ENCODE measurements around the gene CARS2.

CARS2 gene

DNA sequence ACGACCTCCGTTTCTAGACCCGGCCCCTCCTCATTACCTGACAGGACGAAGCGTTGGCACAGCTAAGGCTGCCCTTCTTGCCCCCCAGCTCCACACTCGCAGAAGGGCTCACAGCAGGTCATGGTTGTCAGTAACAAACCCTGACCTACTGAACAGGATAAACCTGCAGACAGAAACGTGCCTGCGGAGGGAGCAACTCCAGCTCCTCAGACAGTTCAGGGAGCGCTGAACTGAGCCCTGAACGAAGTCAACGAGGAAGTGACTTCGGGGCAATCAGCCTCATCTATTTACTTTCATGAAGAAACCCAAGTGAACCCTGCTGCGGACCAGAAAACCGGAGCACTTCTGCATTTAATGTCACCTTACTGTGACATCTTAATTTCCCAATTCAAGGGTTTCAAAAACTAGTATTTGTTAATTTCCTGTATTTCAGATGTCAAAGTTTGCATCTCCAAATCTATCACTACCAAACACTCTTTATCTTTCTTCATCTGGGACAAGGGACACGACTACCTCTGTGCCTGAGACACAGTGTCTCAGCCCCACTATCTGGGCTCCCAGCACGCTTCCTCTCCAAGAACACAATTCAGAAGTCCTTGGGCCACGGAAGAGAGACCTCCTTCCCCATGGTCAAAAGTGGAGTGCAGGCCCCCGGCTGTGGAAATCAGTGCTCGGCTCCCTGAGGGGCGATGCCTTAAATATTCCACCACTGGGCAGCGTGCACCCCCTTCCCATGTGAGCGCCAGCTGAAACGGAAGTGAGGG lies 40.2 kb downstream of the CARS2 start:
- Histone ChIP-seq H3K9me3 (ENCODE audit: control insufficient read depth, insufficient read depth, low read depth, low read length) (no peaks in the 10 kb centered on the region), H3K36me3 (ENCODE audit: control insufficient read depth in 2 of 2, insufficient read depth in 1 of 2, low read length in 2 of 2) (peaks cover 0 to 91% of the 10 kb centered on the region in 2 experiments; a peak in 2 of 3 replicates), H3K4me3 (ENCODE audit: low read depth, low read length) (no peak overlapping the region), H3K4me1 (ENCODE audit: control insufficient read depth, insufficient read depth, low read length) (no peaks in the 10 kb centered on the region), H3K27ac (ENCODE audit: extremely low read depth, low read depth, low read length) (no peak overlapping the region)
- TF ChIP-seq, protein P1, sequence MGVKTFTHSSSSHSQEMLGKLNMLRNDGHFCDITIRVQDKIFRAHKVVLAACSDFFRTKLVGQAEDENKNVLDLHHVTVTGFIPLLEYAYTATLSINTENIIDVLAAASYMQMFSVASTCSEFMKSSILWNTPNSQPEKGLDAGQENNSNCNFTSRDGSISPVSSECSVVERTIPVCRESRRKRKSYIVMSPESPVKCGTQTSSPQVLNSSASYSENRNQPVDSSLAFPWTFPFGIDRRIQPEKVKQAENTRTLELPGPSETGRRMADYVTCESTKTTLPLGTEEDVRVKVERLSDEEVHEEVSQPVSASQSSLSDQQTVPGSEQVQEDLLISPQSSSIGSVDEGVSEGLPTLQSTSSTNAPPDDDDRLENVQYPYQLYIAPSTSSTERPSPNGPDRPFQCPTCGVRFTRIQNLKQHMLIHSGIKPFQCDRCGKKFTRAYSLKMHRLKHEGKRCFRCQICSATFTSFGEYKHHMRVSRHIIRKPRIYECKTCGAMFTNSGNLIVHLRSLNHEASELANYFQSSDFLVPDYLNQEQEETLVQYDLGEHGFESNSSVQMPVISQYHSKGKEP (tag by site-specific recombination; IDR thresholded peaks at IDR 0.05): no peak
- TF ChIP-seq KLF9 (tag by site-specific recombination; IDR thresholded peaks at IDR 0.05; ENCODE audit: low read depth) (no peak), ZNF660 (tag by site-specific recombination; IDR thresholded peaks at IDR 0.05) (no peak), ZNF785 (tag by site-specific recombination; IDR thresholded peaks at IDR 0.05) (no peak), ZNF19 (tag by site-specific recombination; IDR thresholded peaks at IDR 0.05; ENCODE audit: low read depth) (no peak), MEIS1 (CRISPR knock-in tag; IDR thresholded peaks at IDR 0.05; ENCODE audit: borderline replicate concordance) (no peak), ZNF624 (tag by site-specific recombination; IDR thresholded peaks at IDR 0.05) (no peak), ZBTB26 (tag by site-specific recombination; optimal IDR thresholded peaks at IDR 0.05) (no peak), ZFHX2 (tag by site-specific recombination; conservative IDR thresholded peaks at IDR 0.05) (no peak), ZNF214 (tag by site-specific recombination; IDR thresholded peaks at IDR 0.05; ENCODE audit: borderline replicate concordance) (no peak), ZBTB21 (tag by site-specific recombination; IDR thresholded peaks at IDR 0.05) (no peak), ZBTB49 (tag by site-specific recombination; IDR thresholded peaks at IDR 0.05; ENCODE audit: low read depth) (no peak), YY2 (tag by site-specific recombination; IDR thresholded peaks at IDR 0.05) (no peak), ZNF335 (tag by site-specific recombination; conservative IDR thresholded peaks at IDR 0.05) (no peak), ZNF404 (tag by site-specific recombination; IDR thresholded peaks at IDR 0.05) (no peak), ZNF560 (tag by site-specific recombination; IDR thresholded peaks at IDR 0.05; ENCODE audit: borderline replicate concordance) (no peak), ATF2 (tag by site-specific recombination; IDR thresholded peaks at IDR 0.05; ENCODE audit: low read depth) (no peak), ZNF449 (tag by site-specific recombination; IDR thresholded peaks at IDR 0.05) (no peak)
- TF ChIP-seq, protein P2, sequence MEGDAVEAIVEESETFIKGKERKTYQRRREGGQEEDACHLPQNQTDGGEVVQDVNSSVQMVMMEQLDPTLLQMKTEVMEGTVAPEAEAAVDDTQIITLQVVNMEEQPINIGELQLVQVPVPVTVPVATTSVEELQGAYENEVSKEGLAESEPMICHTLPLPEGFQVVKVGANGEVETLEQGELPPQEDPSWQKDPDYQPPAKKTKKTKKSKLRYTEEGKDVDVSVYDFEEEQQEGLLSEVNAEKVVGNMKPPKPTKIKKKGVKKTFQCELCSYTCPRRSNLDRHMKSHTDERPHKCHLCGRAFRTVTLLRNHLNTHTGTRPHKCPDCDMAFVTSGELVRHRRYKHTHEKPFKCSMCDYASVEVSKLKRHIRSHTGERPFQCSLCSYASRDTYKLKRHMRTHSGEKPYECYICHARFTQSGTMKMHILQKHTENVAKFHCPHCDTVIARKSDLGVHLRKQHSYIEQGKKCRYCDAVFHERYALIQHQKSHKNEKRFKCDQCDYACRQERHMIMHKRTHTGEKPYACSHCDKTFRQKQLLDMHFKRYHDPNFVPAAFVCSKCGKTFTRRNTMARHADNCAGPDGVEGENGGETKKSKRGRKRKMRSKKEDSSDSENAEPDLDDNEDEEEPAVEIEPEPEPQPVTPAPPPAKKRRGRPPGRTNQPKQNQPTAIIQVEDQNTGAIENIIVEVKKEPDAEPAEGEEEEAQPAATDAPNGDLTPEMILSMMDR (tag by site-specific recombination; IDR thresholded peaks at IDR 0.05): no peak
- TF ChIP-seq, protein P3, sequence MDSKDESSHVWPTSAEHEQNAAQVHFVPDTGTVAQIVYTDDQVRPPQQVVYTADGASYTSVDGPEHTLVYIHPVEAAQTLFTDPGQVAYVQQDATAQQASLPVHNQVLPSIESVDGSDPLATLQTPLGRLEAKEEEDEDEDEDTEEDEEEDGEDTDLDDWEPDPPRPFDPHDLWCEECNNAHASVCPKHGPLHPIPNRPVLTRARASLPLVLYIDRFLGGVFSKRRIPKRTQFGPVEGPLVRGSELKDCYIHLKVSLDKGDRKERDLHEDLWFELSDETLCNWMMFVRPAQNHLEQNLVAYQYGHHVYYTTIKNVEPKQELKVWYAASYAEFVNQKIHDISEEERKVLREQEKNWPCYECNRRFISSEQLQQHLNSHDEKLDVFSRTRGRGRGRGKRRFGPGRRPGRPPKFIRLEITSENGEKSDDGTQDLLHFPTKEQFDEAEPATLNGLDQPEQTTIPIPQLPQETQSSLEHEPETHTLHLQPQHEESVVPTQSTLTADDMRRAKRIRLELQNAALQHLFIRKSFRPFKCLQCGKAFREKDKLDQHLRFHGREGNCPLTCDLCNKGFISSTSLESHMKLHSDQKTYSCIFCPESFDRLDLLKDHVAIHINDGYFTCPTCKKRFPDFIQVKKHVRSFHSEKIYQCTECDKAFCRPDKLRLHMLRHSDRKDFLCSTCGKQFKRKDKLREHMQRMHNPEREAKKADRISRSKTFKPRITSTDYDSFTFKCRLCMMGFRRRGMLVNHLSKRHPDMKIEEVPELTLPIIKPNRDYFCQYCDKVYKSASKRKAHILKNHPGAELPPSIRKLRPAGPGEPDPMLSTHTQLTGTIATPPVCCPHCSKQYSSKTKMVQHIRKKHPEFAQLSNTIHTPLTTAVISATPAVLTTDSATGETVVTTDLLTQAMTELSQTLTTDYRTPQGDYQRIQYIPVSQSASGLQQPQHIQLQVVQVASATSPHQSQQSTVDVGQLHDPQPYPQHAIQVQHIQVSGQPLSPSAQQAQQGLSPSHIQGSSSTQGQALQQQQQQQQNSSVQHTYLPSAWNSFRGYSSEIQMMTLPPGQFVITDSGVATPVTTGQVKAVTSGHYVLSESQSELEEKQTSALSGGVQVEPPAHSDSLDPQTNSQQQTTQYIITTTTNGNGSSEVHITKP (tag by site-specific recombination; IDR thresholded peaks at IDR 0.05): no peak
- ChIA-PET POLR2A (no interaction called here), CTCF (no interaction called here)

Measured in HEK293 (cell line).